Endothelial cell of hepatic sinusoid (primary cell): Measurements from ENCODE around the gene LINC01488.

Experiments
- in situ Hi-C: cut with HindIII; loops from 2 replicates; pipeline ENCODE4 v1.10.0; 2017; ENCODE audit warnings: low sequenced_read_pairs

LINC01488 gene

DNA sequence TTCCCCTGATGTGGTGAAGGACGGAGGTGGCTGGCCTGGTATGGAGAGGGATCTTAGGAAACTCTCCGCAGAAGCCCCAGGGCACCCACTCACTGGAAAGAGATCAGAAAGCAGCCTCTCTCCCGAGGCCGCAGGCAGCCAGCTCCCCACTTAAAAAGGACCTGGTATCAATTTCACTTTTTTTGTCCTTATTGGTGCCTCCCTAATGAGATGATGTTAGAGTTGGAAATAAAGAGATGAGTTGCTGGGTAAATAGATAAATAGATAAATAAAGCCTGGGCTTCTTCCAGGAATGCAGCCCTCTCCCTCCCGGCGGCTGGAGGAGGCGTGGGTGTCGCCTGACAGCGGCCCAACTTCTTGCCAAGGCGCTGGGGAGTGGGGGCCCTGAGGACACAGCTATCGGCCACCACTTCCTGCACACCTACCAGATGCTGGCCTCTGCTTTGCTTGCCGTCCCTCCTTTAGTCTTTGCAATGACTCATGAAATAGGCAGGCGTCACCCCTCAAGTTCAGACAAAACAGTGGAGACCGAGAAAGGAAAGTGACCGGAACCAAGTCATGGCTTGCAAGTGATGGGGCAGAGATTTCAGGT lies 42.9 kb downstream of the LINC01488 start:
- in situ Hi-C loops: loop anchor here (5.0 kb wide), 1 partner anchor 82 kb away; no protein-coding TSS in a partner anchor

DNA sequence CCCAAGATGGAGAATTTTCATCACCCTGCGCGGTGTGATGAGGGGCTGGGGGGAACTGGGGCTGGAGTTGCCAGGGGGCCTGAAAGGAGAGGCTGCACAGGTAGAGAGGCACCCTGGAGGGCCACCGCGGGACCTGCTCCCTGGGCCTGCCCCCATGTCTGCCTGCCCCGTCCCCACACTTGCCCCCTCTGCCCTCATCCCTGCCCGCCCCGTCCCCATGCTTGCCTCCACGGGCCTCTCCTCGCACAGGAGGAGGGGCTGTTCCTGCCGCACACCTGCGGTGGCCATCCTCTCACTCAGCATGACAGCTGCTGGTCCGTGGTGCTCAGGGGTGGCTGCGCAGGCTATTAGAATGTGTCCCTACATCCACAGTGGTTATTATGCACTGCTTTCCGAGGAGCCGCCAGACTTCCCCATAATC lies 43.5 kb downstream of the LINC01488 start:
- in situ Hi-C loops: loop anchor here (5.0 kb wide), 1 partner anchor 83 kb away; no protein-coding TSS in a partner anchor

DNA sequence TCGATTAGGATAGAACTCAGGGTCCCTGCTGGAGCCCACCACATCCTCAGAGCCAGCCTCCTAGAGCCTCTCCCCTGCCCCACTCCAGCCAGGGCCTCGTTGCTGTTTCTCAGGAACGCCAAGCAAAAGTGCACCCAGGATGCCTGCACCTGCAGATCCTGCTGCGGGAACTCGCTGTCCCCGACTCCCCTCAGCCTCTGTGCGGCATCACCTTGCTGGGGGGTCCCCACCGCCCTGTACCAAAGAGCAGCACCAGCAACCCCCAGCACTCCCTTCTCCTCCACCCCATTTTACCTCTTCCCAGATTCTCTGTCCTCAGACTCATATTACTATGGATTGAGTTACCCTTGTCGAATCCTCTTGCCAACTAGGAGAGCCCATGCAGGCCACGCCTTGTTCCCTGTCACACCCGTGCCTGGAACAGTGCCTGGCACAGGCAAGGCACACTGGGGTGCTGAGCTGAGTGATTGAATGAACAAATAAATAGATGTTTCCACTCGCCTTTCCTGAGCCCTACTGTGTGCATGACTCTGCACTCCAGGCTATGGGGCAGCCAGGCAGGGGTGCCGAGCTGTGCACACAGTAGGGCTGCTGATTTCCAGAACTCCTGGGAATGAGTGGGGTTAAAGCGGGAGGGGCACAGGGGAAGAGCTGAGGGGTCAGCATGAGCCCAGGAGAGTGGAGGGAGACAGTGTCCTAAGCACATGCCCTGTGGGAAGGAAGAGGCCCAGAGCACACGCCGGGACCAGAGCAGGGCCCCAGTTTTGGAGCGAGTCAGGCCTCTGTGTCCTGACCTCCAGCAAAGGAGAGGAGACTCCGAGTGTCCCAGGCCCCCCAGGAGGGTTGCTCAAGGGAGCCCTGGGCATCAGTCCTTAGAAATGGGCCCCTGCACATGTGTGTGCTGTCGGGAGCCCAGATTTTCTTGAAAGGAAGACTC lies 44.3 kb downstream of the LINC01488 start:
- in situ Hi-C loops: no loop called here

DNA sequence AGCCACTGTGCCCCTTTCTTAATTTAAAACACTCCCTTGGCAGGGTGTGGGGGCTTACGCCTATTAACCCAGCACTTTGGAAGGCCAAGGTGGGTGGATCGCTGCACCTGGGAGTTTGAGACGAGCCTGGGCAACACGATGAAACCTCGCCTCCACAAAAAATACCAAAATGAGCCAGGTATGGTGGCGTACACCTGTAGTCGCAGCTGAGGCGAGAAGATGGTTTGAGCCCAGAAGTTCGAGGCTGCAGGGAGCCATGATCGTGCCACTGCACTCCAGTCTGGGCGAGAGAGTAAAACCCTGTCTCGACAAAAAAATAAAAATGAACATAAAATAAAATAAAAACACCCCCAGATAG lies 45.0 kb downstream of the LINC01488 start:
- in situ Hi-C loops: no loop called here

DNA sequence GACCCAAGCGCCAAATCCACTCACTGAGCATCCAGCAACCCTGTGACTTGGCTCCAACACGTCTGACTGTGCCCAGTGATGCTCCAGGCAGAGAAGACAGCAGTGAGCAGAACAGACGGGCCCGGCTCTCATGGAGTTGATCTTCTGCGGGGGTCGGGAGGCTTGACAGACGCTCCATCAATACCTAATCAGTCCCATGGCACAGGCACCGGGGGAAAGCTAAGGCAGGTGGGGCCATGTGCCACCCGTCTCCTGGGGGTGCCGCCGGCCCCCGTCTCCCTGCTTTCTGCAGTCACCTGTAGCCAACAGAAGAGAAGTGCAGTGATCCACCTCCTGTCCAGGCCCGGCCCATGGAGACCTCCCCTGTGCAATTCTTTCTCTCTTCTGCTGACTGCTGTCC lies 47.5 kb downstream of the LINC01488 start:
- in situ Hi-C loops: no loop called here

DNA sequence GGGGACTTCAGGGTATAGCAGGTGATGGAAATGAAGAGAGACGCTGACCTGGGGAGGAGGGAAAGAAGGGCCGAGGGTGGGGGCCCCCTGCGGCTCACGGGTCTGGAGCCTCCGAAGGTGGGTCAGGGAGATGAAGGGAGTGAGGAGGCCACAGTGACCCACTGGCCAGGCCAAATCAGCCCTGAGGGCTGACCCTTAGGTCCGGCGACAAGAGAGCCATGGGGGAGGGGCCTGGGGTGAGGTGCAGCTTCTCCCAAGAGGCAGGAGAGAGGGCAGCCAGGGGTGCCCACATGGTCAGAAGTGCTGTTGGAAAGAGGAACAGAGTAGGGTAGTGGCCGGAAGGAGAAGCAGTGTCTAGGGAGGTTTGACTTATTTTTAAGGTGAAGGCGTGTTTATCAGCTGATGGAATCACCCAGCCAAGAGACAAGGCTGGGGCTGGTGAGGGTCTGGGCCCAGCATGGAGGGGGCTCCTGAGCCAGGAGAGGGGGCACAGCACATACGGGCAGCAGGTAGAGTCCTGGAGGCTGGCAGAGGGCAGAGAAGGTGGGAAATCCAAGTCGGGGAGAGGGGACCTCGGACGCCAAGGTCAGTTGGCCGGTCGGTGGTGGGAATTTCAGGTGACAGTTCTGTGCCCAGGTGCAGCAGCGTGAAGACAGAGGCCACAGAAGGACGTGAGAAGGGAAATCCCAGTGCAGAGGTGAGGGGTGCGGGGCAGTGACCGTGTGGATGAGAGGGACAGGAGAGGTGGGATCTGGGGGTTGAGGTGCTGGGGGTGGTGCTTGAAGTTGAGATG lies 49.0 kb downstream of the LINC01488 start:
- in situ Hi-C loops: no loop called here

DNA sequence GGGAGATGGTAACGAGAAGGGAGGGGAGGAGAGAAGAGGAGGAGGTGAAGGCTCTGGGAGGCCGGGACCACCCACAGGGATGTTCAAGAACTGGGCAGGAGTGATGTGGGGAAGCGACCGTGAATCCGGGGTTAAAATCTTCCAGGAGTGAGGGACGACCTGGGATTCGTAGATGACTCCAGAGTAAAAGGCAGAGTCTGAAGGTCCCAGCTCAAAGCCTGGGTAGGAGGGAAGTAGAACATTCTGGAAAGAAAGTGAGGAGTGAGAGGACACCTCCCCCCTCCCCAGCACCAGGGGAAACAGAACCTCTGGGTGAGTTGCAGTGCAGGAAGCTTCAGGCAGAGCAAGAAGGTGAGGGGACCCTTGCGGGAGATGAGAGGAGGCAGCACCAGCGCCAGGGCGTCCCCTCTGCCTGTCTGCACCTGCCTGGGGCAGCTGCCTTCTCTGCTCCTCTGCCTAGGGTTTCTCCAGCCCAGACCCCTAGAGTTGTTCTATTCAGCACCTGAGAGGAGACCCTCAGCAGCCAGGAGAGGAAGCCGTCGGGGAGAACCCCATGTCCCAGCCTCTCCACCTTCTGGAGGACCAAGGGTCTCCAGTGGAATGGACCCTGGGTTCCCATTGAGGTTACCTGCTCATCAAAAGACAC lies 49.7 kb downstream of the LINC01488 start:
- in situ Hi-C loops: no loop called here

DNA sequence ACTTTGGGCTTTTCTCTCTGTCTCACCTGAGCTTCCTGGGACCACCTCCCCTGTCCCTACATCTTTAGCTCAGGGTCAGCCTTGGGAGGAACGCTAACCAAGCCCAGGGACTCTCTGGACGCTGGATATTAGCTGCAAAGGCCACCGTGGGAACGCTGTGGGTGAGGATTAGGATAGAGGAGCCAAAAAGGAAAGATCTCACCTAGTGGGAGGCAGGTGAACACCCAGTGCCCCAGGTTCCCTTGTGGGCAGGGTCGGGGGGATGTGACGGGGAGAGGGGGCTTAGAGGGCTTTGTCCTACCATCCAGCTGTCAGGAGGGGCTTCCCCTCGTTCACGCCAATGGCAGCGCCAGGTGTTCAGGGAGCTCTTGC lies 50.2 kb downstream of the LINC01488 start:
- in situ Hi-C loops: no loop called here

DNA sequence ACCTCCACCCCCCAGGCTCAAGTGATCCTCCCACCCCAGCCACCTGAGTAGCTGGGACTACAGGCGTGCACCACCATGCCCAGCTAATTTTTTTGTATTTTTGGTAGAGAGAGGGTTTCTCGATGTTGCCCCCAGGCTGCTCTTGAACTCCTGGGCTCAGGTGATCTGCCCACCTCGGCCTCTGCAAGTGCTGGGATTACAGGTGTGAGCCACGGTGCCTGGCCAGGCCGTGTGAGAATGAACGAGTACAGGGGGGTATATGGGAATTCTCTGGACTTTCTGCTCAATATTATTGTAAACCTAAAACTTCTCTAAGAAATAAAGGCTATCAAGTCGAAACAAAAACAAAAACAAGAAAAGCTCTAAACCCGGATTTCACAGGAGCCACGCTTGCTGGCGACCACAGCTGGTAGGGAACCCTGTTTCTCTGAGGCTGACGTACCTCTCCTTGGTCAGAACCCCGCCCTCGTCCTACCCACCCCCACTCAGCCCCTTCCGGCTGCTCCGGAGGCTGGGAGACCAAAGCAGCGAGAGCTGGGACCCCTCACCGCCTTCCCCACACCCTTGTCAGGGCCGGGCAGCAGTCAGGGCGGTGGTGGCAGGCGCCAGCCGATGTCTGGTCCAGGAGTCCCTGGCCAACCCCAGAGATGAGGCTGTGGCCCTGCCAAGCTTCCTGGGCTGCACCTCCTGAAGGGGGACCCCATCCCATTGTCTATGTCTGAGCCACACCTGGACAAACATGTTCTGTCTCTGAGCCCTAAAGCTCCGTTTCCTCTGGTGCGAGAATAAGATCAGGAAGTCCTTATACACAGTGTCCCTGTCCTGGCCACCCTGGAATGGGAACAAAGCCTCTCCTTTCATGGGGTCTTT lies 52.1 kb downstream of the LINC01488 start:
- in situ Hi-C loops: no loop called here

DNA sequence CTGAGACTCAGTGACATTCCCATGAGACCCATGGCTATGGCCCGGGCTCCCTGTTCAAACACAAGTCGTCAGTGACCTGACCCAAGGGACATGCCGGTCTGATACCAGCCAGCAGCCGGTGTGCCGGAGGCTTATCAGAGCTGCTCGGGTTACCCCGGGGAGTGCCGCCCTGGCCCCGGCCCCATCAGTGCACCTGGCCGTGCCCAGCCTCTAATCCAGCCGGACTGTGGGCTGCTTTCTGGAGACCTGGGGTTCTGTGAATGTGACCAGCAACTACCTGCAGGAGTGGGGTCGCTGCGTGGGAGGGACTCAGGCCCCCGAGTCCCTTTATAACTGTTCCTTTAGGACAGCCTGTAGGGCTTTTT lies 52.7 kb downstream of the LINC01488 start:
- in situ Hi-C loops: no loop called here

DNA sequence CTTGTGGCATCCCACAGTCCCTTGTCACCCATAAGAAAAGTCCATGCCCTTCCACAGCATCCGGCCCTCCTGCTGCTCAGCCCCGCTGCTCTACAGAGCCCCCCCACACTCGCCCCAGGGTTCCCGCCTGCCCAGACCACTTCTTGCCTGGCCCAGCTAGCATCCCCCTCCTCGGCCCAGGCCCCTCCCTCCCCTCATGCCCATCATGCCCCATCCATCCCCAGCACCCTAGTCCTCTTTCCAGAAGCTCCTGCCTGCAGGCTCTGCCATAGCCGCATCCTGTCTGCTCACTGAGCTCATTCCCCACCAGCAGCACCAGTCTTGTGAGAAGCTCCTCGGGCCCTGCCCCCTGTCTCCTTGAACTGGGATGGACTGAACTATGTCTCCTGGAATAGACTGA lies 54.4 kb downstream of the LINC01488 start:
- in situ Hi-C loops: no loop called here

DNA sequence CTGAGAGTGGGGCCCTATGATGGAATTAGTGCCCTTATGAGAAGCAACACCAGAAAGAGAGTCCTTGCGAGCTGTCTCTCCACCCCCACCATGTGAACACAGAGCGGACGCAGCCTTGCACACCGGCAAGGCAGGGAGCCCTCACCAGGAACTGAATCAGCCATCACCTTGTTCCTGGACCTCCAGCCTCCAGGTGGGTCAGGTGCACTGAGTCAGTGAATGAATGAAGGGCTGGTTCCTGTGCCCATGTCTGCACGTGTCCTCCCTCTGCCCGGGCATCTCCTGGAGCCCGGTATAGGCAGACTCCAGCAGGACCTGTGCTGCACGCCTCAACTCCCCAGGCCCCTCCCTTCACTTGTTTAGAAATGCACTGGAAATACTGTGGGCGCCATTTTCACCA lies 54.9 kb downstream of the LINC01488 start:
- in situ Hi-C loops: no loop called here

DNA sequence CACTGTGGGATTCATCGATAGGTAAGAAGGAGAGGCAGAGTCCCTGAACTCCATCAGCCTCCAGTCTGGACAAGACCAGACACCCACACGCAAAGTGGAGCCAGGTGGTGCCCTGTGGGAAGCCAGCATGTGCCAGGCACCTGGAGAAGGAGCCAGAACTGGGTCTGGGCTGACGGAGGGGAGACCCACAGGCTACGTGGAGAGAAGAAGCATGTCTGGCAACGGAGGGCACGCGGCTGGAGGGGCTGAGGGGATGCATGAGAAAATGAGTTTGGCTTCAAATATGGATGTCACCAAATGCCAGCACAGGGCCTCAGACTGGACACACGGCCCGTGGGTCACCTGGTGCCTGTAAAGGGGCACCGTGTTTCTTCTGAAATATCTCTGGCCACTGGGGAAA lies 55.7 kb downstream of the LINC01488 start:
- in situ Hi-C loops: no loop called here

DNA sequence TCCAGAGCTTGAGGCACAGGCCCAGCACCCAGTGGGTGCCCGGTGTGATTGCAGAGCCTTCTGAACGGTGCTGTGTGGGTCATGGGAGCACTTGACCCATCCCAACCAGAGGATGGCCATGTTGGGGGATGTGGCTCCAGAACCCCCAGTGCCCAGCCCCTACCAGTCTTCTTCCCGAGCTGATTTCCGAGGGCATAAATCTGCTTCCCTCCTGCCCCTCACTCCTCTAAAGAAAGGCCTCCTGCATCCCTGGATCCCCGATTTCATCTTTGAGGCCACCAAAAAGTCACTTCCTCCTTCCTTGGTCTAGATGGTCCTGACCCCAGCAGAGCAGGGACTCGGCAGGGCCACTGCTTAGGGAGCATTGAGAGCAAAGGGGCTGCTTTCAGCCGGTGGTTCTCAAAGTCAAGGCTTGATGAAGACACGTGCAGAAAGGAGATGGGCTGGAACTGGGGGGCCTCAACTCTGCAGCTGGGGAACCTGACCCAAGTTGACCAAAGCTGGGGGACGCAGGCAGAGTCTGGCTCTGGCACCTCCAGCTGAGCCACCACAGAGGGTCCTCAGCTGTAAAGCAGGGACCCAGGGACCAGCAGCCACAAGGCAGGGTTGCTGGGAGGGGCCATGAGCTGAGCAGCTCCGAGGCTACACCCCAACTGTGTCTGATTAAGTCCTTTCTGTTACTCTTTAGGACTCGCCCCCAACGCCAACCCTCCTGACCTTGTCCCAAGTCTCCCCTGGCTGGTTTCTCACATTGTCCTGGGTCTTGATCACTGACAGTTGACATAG lies 56.6 kb downstream of the LINC01488 start:
- in situ Hi-C loops: no loop called here

DNA sequence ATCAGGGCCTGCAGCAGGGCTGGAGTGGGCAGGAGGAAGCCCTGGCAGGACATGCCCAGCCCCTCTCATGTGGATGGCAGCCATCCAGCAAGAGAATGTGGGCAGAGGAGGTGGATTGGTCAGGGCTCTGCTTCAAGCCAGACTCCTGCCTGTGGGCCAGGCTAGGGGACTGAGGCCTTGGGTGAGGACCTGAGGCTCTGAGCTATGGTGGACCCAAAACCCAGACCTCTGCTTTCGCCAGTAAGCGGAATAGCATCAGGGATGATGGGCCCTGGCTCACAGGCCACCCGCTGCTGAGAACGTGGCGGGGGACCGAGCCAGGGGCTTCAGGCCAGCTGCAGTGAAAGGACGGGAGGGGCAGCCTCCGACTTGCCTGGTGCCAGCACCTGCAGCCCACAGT lies 57.4 kb downstream of the LINC01488 start:
- in situ Hi-C loops: no loop called here

DNA sequence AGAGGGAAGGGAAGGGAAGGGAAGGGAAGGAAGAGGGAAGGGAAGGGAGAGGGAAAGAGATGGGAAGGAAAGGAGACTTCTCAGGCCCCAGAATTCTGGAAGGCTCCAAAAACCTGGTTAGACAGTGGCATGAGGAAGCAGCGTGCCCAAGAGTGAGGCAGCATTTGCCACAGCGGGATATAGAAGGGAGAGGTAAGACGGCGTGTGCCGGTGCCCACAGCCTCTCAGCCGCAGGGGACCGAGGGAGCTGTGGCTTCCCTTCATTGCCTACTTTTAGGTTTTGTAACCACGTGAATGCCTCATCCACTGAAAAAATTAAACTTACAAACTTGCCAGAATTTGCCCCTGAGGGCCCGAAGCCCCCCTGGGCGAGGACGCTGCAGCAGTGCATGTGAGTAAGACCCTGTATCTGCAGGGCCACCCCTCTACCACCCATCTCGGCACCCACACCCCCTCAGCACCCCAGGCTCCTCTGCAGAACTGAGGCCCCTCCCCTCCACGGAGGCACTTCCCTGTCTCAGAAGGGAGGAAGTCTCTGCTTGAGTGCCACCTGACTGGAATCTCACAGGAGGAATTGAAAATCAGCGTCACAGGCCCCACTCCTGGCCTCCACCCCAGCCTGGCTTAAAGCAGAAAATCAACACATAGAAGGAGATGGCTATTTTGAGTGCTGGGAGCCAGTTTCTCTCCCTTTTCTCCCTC lies 58.1 kb downstream of the LINC01488 start:
- in situ Hi-C loops: no loop called here

DNA sequence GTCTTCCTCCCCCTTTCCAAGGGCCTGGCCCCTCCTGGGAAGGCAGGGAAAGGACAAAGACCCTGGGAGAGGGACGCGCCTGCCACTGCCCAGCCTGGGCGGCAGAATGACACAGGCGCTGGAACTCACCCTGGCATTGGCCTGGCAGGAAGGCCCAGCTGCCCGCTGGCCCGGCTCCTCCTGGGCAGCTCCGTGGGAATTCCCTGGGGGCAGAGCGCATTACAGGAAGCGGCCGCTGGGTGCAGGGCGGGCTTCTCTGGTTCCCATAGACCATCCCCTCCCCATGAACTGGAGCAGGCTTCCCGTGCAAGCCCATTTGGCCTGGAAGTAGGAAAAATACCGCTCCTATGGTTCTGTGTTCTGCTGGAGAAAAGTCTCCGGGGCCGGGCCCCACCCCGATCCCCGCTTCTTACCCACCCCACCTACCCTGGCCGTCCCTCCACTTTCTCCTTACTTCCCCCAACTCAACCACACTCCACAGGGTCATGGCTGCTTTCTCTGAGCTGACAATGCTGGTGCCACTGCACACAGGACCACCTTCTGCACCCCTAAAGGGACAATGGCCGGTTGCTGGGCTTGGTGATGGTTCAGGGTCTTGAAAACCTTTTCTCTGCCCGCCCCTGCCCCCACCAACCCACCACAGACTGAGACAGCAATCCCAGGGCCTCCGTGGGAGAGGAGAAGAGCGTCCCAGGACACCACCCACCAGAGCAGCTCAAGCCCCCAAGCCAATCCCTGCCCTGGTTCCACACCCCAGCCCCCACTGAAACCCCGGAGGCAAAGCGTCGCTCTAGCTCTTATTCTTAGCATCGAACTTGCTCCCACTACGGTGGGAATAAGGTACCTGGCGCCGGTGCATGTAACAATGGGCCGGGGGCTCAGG lies 58.9 kb downstream of the LINC01488 start:
- in situ Hi-C loops: no loop called here

DNA sequence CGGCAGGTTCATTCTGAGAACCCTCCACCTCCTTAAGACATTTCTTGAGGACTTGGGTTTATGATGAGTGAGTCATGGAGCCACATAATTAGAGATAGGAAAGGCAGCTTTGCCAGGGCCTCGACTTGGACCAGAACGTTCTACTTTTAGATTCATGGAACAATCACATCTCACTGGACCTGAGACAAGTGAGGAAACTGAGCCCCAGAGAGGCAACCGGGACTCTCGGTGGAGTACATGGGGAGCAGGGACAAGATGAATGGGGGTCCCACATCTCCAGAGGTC lies 59.5 kb downstream of the LINC01488 start:
- in situ Hi-C loops: no loop called here
